Nephron (organoid): Measurements from ENCODE around the gene TMTC1.

Source experiments
- H3K27ac Mint-ChIP-seq, 3 experiments: 2 replicates each; pipeline ENCODE4 v1.8.0; 2020; ENCODE audit warnings: mixed read lengths in 3 of 3, mild to moderate bottlenecking in 2 of 3, moderate library complexity in 1 of 3
- H3K27me3 Mint-ChIP-seq: 2 replicates; pipeline ENCODE4 v1.8.0; 2021; ENCODE audit warnings: low read depth, mild to moderate bottlenecking, moderate library complexity, mixed read lengths
- H3K36me3 Mint-ChIP-seq: 2 replicates; pipeline ENCODE4 v1.8.0; 2020; ENCODE audit warnings: low read depth, mixed read lengths
- H3K4me1 Mint-ChIP-seq: 2 replicates; pipeline ENCODE4 v1.8.0; 2020; ENCODE audit warnings: mixed read lengths
- H3K4me3 Mint-ChIP-seq, 3 experiments: 2 replicates each; pipeline ENCODE4 v1.8.0; 2020; ENCODE audit warnings: mild to moderate bottlenecking in 3 of 3, mixed read lengths in 3 of 3, moderate library complexity in 2 of 3
- H3K9me3 Mint-ChIP-seq: 2 replicates; pipeline ENCODE4 v1.8.0; 2020; ENCODE audit warnings: mixed read lengths
- TF ChIP-seq, protein P1 (sequence below), 3 experiments: fragments of 200-600 bp; sonication (generic); IDR thresholded peaks; one replicate each; pipeline ENCODE4 v1.5.0; 2021; ENCODE audit warnings: antibody characterized with exemption in 3 of 3; ENCODE audit not compliant: unreplicated experiment in 3 of 3

Gene TMTC1

GRCh38 chr12:29518407-29518806, 265.3 kb downstream of the TMTC1 start:
- Mint-ChIP-seq H3K4me1 (peaks cover 17% of the 10 kb centered on the region), H3K9me3 (no peaks in the 10 kb centered on the region), H3K36me3 (peaks cover 9% of the 10 kb centered on the region), H3K4me3 (no peak overlapping the region), H3K27me3 (no peaks in the 10 kb centered on the region), H3K27ac (no peak overlapping the region)
- TF ChIP-seq, protein P1, sequence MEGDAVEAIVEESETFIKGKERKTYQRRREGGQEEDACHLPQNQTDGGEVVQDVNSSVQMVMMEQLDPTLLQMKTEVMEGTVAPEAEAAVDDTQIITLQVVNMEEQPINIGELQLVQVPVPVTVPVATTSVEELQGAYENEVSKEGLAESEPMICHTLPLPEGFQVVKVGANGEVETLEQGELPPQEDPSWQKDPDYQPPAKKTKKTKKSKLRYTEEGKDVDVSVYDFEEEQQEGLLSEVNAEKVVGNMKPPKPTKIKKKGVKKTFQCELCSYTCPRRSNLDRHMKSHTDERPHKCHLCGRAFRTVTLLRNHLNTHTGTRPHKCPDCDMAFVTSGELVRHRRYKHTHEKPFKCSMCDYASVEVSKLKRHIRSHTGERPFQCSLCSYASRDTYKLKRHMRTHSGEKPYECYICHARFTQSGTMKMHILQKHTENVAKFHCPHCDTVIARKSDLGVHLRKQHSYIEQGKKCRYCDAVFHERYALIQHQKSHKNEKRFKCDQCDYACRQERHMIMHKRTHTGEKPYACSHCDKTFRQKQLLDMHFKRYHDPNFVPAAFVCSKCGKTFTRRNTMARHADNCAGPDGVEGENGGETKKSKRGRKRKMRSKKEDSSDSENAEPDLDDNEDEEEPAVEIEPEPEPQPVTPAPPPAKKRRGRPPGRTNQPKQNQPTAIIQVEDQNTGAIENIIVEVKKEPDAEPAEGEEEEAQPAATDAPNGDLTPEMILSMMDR (IDR thresholded peaks at IDR 0.05; ENCODE audit: unreplicated experiment in 3 of 3), result no peak

DNA sequence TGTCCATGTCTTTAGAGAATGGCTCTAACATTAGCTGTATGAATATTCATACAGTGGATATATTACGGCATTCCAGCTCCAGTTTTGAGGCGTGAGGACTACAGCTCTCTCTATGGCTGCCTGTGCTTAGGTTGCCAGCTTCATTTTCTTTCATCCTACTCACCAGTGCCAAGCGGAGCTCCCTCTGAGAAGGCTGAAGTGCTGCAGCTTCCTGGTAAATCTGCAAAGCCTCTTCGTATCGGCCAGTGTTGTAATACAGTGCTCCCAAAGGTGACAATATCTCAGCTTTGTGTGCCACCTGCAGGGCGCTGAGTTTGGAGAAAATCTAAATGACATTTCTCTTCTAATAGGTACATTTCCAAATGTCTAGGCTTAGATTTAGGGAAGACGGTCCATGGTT, 266.5 kb downstream of the TMTC1 start:
- no peak overlapping the region for H3K4me3 Mint-ChIP-seq
- no peaks in the 10 kb centered on the region for H3K27me3 Mint-ChIP-seq
- TF ChIP-seq, protein P1 (IDR thresholded peaks at IDR 0.05; ENCODE audit: unreplicated experiment in 3 of 3), result no peak
- no peaks in the 10 kb centered on the region for H3K9me3 Mint-ChIP-seq
- H3K27ac Mint-ChIP-seq, result no peak overlapping the region
- peaks cover 9% of the 10 kb centered on the region for H3K36me3 Mint-ChIP-seq
- H3K4me1 Mint-ChIP-seq, result peaks cover 17% of the 10 kb centered on the region

DNA sequence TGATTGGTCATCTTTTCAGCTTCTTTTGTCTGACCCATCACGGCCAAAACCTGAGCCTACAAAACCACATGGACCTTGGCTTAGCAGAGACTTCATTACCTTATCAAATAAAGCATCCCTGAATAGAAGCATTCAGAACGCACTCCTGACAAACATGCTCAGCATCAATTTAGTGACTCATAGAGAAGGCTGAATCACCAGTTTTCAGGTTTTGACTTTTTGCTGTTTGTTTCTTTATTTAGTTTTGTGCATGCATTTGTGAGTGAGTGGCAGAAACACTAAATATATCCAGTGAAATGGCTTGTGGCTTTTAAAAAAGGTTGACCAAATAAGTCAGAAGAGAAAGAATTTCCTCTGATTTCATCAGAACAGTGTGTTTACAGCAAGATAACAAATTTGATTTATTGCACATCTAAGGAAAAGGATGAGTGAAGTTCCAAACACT, 267.3 kb downstream of the TMTC1 start:
- H3K36me3 Mint-ChIP-seq, result peaks cover 9% of the 10 kb centered on the region
- H3K9me3 Mint-ChIP-seq, result no peaks in the 10 kb centered on the region
- no peaks in the 10 kb centered on the region for H3K27me3 Mint-ChIP-seq
- TF ChIP-seq, protein P1 (IDR thresholded peaks at IDR 0.05; ENCODE audit: unreplicated experiment in 3 of 3), result no peak
- no peak overlapping the region for H3K27ac Mint-ChIP-seq
- no peak overlapping the region for H3K4me3 Mint-ChIP-seq
- peaks cover 17% of the 10 kb centered on the region for H3K4me1 Mint-ChIP-seq

DNA sequence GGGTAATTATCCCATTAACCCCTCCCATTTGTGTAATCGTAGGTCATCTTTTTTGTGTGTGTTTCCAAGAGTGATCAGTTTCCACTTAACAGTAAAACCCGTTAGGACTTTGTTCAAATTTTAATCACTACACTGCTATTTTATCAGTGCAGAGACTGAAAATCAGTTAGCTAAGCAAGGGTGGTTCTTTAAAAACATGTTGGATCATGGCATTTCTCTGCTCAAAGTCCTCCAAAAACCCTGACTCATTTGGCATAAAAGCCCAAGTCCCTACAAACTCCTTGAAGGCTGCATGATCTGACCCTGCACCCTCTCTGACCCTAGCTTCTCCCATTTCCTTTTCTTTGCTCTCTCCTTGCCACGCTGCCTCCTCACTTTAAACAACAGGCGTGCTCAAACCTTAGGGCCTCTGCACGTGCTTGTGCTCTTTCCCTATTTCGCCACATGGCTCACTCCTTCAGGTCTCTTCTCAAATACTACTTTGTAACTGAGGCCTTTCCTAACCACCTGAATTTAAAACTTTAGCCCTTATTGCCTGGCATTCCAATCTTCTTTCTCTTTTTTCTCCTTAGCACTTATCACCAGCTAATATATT, 273.1 kb downstream of the TMTC1 start:
- Mint-ChIP-seq H3K9me3 (no peaks in the 10 kb centered on the region), H3K27me3 (no peaks in the 10 kb centered on the region), H3K4me3 (no peak overlapping the region), H3K27ac (no peak overlapping the region), H3K4me1 (no peaks in the 10 kb centered on the region), H3K36me3 (peaks cover 9% of the 10 kb centered on the region)
- TF ChIP-seq, protein P1 (IDR thresholded peaks at IDR 0.05; ENCODE audit: unreplicated experiment in 3 of 3), result no peak

DNA sequence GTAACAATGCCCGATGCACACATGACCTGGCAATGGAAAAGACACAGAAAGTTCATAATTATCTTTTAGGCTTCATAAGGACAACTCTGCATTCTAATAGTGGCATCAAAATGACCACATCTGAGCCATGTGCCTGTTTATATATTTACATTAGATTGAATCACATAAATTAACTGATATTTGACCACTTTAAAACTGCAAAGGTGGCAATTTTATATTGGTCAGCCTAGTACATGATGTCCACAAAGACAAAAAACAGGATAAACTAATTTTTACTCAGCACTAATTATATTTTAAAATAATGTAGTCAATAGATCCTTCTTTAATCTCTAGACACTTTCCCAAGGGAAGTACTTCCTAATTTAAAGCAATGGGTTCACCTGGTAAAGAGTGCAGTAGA, 274.2 kb downstream of the TMTC1 start:
- Mint-ChIP-seq H3K9me3 (no peaks in the 10 kb centered on the region), H3K4me3 (no peak overlapping the region), H3K36me3 (peaks cover 9% of the 10 kb centered on the region), H3K27me3 (no peaks in the 10 kb centered on the region), H3K27ac (no peak overlapping the region), H3K4me1 (no peaks in the 10 kb centered on the region)
- TF ChIP-seq, protein P1 (IDR thresholded peaks at IDR 0.05; ENCODE audit: unreplicated experiment in 3 of 3), result no peak

DNA sequence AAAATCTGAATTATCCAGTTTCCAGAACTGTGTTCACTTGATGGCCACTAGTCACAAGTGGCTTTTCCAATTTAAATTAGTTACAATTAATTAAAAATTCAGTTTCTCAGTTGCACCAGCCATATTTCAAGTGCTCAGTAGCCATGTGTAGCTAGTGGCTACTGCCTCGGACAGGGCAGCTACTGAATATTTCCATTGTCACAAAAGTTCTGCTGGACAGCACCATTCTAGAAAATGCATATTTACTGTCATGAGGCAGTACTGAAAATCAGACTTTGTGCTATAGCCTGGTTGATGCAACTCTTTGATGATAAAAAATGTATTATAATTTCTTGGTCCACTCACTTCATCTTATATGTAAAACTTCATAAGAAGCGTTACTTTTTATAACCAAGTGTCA, 274.8 kb downstream of the TMTC1 start:
- TF ChIP-seq, protein P1 (IDR thresholded peaks at IDR 0.05; ENCODE audit: unreplicated experiment in 3 of 3), result no peak
- Mint-ChIP-seq H3K27ac (no peak overlapping the region), H3K27me3 (no peaks in the 10 kb centered on the region), H3K36me3 (peaks cover 5% of the 10 kb centered on the region), H3K4me3 (no peak overlapping the region), H3K9me3 (no peaks in the 10 kb centered on the region), H3K4me1 (no peaks in the 10 kb centered on the region)
